GM23248 (cell line): ENCODE data around the gene HIPK2. TPM values are rescaled to one million over a fixed set of nuclear protein-coding genes. Genes with fewer than 3 reads are reported as not detected.
"Not testable (repeated sequence)": the region's sequence is repeated elsewhere in the genome, so short reads cannot be mapped to it uniquely, and the experiment has no call there.

Source experiments
- DNase-seq: peaks from one replicate; pipeline ENCODE4 v3.0.0-alpha.2; 2015
- H2AFZ ChIP-seq: fragments of 200-600 bp; sonication (generic); 2 replicates; pipeline ENCODE4 v1.6.1; 2016; ENCODE audit warnings: antibody characterized with exemption
- H3F3A ChIP-seq: fragments of 200-600 bp; sonication (generic); 2 replicates; pipeline ENCODE4 v1.6.1; 2016; ENCODE audit warnings: mild to moderate bottlenecking, antibody characterized with exemption, mixed run types; ENCODE audit not compliant: insufficient read depth
- H3K27ac ChIP-seq: fragments of 200-600 bp; sonication (generic); 2 replicates; pipeline ENCODE4 v1.5.1; 2016; ENCODE audit warnings: mild to moderate bottlenecking
- H3K27me3 ChIP-seq: fragments of 200-600 bp; sonication (generic); replicated peaks from 2 replicates; pipeline ENCODE4 v1.6.1; 2016; ENCODE audit warnings: mild to moderate bottlenecking; ENCODE audit not compliant: insufficient read depth
- H3K36me3 ChIP-seq: fragments of 200-600 bp; sonication (generic); 2 replicates; pipeline ENCODE4 v1.6.1; 2016; ENCODE audit warnings: low read depth, mild to moderate bottlenecking
- H3K4me1 ChIP-seq: fragments of 200-600 bp; sonication (generic); 2 replicates; pipeline ENCODE4 v1.6.1; 2016; ENCODE audit warnings: mild to moderate bottlenecking; ENCODE audit not compliant: insufficient read depth
- H3K4me2 ChIP-seq: fragments of 200-600 bp; sonication (generic); one replicate; pipeline ENCODE4 v1.6.1; 2016; ENCODE audit warnings: mild to moderate bottlenecking; ENCODE audit not compliant: unreplicated experiment
- H3K4me3 ChIP-seq: fragments of 200-600 bp; sonication (generic); 2 replicates; pipeline ENCODE4 v1.5.1; 2016; ENCODE audit warnings: mild to moderate bottlenecking
- H3K79me2 ChIP-seq: fragments of 200-600 bp; sonication (generic); 2 replicates; pipeline ENCODE4 v1.6.1; 2016; ENCODE audit warnings: mild to moderate bottlenecking; ENCODE audit not compliant: insufficient read depth
- H3K9ac ChIP-seq: fragments of 200-600 bp; sonication (generic); 2 replicates; pipeline ENCODE4 v1.6.1; 2016; ENCODE audit warnings: mild to moderate bottlenecking
- H3K9me2 ChIP-seq: fragments of 200-600 bp; sonication (generic); 2 replicates; pipeline ENCODE4 v1.6.1; 2016; ENCODE audit warnings: mixed run types, mild to moderate bottlenecking, moderate library complexity; ENCODE audit not compliant: insufficient read depth
- H3K9me3 ChIP-seq: fragments of 200-600 bp; sonication (generic); one replicate; pipeline ENCODE4 v1.6.1; 2017; ENCODE audit warnings: low read depth
- H4K20me1 ChIP-seq: fragments of 200-600 bp; sonication (generic); 2 replicates; pipeline ENCODE4 v1.6.0; 2016; ENCODE audit not compliant: insufficient read depth
- EZH2 ChIP-seq: fragments of 200-600 bp; sonication (generic); IDR thresholded peaks from 2 replicates; pipeline ENCODE4 v1.6.1; 2018; ENCODE audit warnings: antibody characterized with exemption, mild to moderate bottlenecking; ENCODE audit not compliant: insufficient read depth, poor library complexity, severe bottlenecking
- EZH2phosphoT487 ChIP-seq: fragments of 200-600 bp; sonication (generic); IDR thresholded peaks from 2 replicates; pipeline ENCODE4 v1.6.1; 2018; ENCODE audit warnings: antibody characterized with exemption, moderate library complexity, mild to moderate bottlenecking, low read depth; ENCODE audit not compliant: insufficient read depth
- WGBS, 2 experiments: methylation state at CpG; one replicate each; pipeline ENCODE4 v1.1.6; 2015 to 2017; ENCODE audit warnings: low lambda C conversion rate in 2 of 2, low coverage in 1 of 2; ENCODE audit errors: missing lambda C conversion rate in 2 of 2; 5-methylcytosine and 5-hydroxymethylcytosine counted together
- in situ Hi-C: fragments of 300-500 bp; cut with MboI; formaldehyde crosslinking; loops from 2 replicates; pipeline ENCODE4 v1.15.0; 2020
- polyA plus RNA-seq: library from polyadenylated mRNA; unstranded; fragments of >200 nt; fragmentation: Nextera tagmentation; extraction: Ambion mirVana; gene quantifications from 2 replicates; pipeline ENCODE4 v1.2.1, GENCODE V29; 2016
- total RNA-seq: library from RNA; depleted of rRNA; stranded (reverse); fragments of >200 nt; shearing (Covaris generic); gene quantifications from 2 replicates; pipeline ENCODE4 v1.2.3, GENCODE V29; 2014

The HIPK2 gene
- total and polyA plus RNA-seq, 2 experiments from 2014 or later: 4.7 to 7.9 TPM

- DNase-seq: no peak
- Histone ChIP-seq H3K4me2 (no peak overlapping the region), H2AFZ (no peak overlapping the region), H4K20me1 (no peaks in the 10 kb centered on the region), H3K4me1 (peaks cover 13% of the 10 kb centered on the region), H3K4me3 (no peak overlapping the region), H3K9me2 (no peaks in the 10 kb centered on the region), H3K79me2 (peaks cover 43% of the 10 kb centered on the region), H3K9me3 (no peaks in the 10 kb centered on the region), H3K36me3 (no peaks in the 10 kb centered on the region), H3K27ac (no peak overlapping the region), H3F3A (peaks cover 19% of the 10 kb centered on the region; the same call in 1 of the 2 replicates), H3K27me3 (no peaks in the 10 kb centered on the region), H3K9ac (no peak overlapping the region)
- 98 to 99% methylated on average over 10 of the region's 10 CpGs for WGBS, 2 experiments
- TF ChIP-seq EZH2phosphoT487: no peak
- TF ChIP-seq EZH2: no peak
- in situ Hi-C loops: no loop called here
Measured at GRCh38 chr7:139674341-139674740, 103.5 kb downstream of the HIPK2 start.

GRCh38 chr7:139673762-139674161, 104.0 kb downstream of the HIPK2 start:
- Histone ChIP-seq H4K20me1 (no peaks in the 10 kb centered on the region), H3K27ac (no peak overlapping the region), H3K4me2 (no peak overlapping the region), H3K27me3 (no peaks in the 10 kb centered on the region), H3K9me3 (no peaks in the 10 kb centered on the region), H3K4me3 (no peak overlapping the region), H3K79me2 (peaks cover 48% of the 10 kb centered on the region), H3K9ac (no peak overlapping the region), H2AFZ (no peak overlapping the region), H3K9me2 (no peaks in the 10 kb centered on the region), H3F3A (peaks cover 14% of the 10 kb centered on the region; the same call in 1 of the 2 replicates), H3K36me3 (no peaks in the 10 kb centered on the region), H3K4me1 (peaks cover 10% of the 10 kb centered on the region)
- no peak for DNase-seq
- WGBS, 2 experiments: 84 to 88% methylated on average over 6 of the region's 6 CpGs
- TF ChIP-seq EZH2: no peak
- no peak for TF ChIP-seq EZH2phosphoT487
- in situ Hi-C loops: no loop called here

- H3K9me2 ChIP-seq: no peaks in the 10 kb centered on the region
- no peaks in the 10 kb centered on the region for H4K20me1 ChIP-seq
- H3K4me1 ChIP-seq: peaks cover 10% of the 10 kb centered on the region
- H3K9me3 ChIP-seq: no peaks in the 10 kb centered on the region
- in situ Hi-C loops: no loop called here
- 95 to 98% methylated on average over 5 of the region's 5 CpGs for WGBS, 2 experiments
- H3K4me2 ChIP-seq: no peak overlapping the region
- TF ChIP-seq EZH2phosphoT487 (no peak), EZH2 (no peak)
- no peak for DNase-seq
- H3K9ac ChIP-seq: no peak overlapping the region
- H3K27me3 ChIP-seq: no peaks in the 10 kb centered on the region
- no peak overlapping the region for H3K4me3 ChIP-seq
- no peak overlapping the region for H3K27ac ChIP-seq
- no peaks in the 10 kb centered on the region for H3K36me3 ChIP-seq
- H2AFZ ChIP-seq: no peak overlapping the region
- peaks cover 51% of the 10 kb centered on the region for H3K79me2 ChIP-seq
- peaks cover 14% of the 10 kb centered on the region; the same call in 1 of the 2 replicates for H3F3A ChIP-seq
Measured at GRCh38 chr7:139673230-139673629, 104.6 kb downstream of the HIPK2 start.

- peaks cover 54% of the 10 kb centered on the region for H3K79me2 ChIP-seq
- H3K4me2 ChIP-seq: no peak overlapping the region
- H3K9me3 ChIP-seq: no peaks in the 10 kb centered on the region
- TF ChIP-seq EZH2 (no peak), EZH2phosphoT487 (no peak)
- H3K4me1 ChIP-seq: peaks cover 15% of the 10 kb centered on the region
- H3K4me3 ChIP-seq: no peak overlapping the region
- no peaks in the 10 kb centered on the region for H4K20me1 ChIP-seq
- WGBS, 2 experiments: 85 to 86% methylated on average over 3 of the region's 3 CpGs
- H3K36me3 ChIP-seq: no peaks in the 10 kb centered on the region
- H3K27me3 ChIP-seq: no peaks in the 10 kb centered on the region
- no peak overlapping the region for H3K27ac ChIP-seq
- in situ Hi-C loops: no loop called here
- no peak overlapping the region for H2AFZ ChIP-seq
- H3F3A ChIP-seq: peaks cover 14% of the 10 kb centered on the region; the same call in 1 of the 2 replicates
- DNase-seq: no peak
- H3K9ac ChIP-seq: no peak overlapping the region
- no peaks in the 10 kb centered on the region for H3K9me2 ChIP-seq
Measured at GRCh38 chr7:139671967-139672366, 105.8 kb downstream of the HIPK2 start.

- in situ Hi-C loops, H3K9me2 ChIP-seq, H3K9ac ChIP-seq, H3K9me3 ChIP-seq, H4K20me1 ChIP-seq, H2AFZ ChIP-seq, H3K36me3 ChIP-seq, H3K27ac ChIP-seq, H3K4me3 ChIP-seq, H3K27me3 ChIP-seq, H3K4me2 ChIP-seq, DNase-seq: not testable (repeated sequence)
- peaks cover 66% of the 10 kb centered on the region for H3K79me2 ChIP-seq
- peaks cover 13% of the 10 kb centered on the region; the same call in 1 of the 2 replicates for H3F3A ChIP-seq
- H3K4me1 ChIP-seq: peaks cover 11% of the 10 kb centered on the region
- 97 to 99% methylated on average over 7 of the region's 7 CpGs for WGBS, 2 experiments
Measured at GRCh38 chr7:139670662-139671061, 107.1 kb downstream of the HIPK2 start.
